ENCODE data around the gene KCNMA1.

The KCNMA1 gene

DNA sequence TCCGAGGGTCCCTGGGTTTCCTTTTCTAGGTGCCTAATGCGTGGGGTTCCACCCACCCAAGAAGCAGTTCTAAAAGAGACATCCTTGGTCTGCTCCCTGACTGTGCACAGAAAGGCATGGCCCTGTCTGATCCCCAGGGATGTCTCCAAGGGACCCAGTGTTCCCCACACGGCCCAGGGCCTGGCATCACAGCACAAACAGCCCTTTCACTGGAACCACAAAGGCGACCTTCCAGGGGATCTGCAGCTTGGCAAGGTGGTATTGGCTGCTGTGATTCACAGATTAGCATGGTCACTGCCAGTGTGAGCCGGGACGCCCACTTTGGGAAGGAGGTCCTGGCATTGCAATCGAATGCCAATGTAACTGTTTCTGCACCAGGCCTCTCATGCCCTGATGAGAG is 6.4 kb downstream of the KCNMA1 start:
- no peak for ATAC-seq

DNA sequence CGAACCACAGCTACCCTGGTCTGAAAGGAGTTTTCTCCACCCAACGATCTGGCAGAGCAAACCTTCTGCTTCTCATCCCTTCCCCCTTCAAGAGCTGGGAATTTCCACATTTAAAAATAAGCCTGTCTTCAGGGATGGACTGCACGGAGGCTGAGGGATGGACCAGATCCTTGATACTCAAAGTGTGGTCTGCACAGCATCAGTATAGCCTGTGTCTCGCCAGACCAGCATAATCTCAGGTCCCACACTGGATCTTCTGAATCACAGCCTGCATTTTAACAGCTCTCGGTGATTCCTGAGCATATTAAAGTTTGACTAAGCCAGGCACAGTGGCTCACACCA is 7.1 kb downstream of the KCNMA1 start:
- ATAC-seq = no peak

DNA sequence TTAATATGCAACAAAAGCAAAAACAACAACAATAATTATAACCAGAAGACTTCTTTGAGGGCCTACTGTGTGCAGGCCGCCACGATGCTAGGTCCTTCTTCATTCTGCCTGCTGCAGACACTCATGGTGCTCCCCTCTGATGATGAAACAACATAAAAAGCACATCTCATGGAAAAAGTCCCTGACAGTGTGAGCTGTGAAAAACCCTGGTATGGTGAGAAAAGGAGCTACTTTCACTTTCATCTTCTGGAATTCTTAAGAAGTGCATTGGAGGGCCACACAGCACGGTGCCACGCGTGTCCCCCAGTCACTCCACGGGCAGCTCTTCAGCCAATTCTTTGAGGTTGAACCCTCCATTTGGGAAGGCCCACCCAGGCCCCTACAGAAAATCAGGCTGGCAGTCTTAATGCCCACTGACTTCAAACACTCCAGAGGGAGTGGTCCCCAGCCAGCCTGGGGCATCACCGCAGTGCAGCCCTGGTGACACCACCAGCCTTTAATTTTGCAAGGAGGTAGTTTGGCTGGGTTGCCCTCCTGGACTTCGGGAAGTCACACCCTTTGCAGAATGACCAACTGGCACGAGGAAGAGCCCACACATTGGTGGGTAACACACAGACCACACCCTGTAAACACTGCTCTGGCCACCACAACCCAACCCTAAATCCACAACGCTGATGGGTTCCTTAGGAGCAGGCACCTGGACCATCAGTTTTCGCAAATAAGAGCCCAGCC is 7.7 kb downstream of the KCNMA1 start:
- no peak for ATAC-seq

GRCh38 chr10:77628906-77629730 is 8.5 kb downstream of the KCNMA1 start:
- ATAC-seq = no peak

DNA sequence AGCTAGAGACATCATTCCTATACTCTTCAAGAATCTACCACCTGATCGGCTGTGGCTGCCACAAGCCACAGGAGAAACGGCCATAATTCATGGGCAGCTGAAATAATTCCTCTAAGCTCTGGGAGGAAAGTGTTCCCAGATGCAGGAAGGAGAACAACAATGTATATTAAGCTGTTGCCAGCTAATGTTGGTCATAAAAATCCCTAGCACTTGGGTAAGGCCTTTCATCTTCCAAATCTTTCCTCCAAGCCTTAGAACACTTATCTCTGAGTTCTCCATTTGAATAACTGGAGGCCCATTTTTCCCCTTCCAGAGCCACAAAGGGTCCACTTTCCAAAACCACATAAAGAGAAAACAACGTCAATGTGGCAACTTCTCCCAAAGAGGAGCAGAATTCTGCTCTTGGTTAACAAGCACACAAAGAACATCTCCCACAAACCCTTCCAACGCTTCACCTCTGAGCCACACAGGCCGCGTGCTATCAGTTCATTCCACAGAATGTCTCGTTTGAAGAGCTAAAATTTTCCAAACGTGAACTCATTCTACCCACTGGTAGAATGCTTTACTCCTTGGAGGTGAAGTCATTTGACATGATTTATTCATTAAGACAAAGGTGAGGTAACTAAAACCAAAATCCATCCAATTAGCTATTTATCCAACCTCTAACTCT is 11.2 kb downstream of the KCNMA1 start:
- ATAC-seq = no peak

GRCh38 chr10:77625379-77625778 is 12.2 kb downstream of the KCNMA1 start:
- ATAC-seq = no peak

GRCh38 chr10:77622889-77623291 is 14.7 kb downstream of the KCNMA1 start:
- ATAC-seq = peak in 1 of 2 donors; percentile 24

DNA sequence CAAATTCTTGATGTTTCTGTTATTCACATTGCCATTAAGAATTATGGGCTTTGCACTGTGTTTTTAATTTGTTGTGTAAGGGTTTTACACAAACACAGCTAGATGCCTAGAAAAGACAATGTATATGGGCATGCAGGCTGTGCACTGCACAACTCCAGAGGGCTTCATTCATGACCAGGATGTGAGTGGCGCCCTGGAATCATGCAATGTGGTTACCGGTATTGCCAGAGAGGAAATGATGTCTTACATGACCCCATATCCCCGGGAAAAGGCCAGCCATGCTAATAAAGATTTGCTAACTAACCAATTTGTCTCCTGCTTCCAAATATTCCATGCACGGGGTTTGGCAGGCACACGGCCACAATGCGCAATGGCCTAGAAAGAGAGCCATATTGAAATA is 16.9 kb downstream of the KCNMA1 start:
- ATAC-seq = no peak

DNA sequence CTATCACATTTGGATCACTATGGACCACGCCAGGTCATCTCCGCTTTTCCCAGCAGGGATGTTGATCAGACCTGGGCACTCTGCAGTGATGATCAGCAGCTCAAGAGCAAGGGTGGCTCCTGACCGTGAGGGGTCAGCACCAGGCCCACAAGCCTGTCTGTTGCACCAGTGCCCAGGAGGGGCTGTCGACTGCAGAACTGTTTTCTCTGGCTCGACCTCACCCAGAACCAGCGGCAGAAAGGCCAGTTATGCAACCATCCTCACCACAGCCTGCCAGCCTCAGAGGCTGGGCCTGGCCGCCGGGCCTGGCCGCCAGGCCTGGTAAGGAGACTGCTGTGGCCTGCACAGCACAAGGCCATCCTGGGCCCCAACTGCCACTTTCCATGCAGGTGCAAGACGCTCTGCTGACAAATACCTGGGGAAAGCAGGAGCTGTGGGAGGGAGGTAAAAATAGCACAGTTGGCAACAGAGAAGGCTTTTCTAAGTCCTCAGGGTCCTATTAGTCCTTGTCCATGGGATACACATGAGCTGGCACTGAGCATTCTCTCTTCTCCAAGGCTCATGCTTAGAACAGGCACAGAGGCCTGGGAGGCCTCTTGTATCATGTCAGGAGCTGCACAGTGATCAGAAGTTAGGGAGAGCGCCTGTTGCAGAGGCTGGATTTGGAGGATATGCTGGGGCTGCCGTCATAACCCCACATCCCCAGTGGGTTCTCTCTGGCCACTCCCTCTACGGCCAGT is 17.5 kb downstream of the KCNMA1 start:
- ATAC-seq = no peak

DNA sequence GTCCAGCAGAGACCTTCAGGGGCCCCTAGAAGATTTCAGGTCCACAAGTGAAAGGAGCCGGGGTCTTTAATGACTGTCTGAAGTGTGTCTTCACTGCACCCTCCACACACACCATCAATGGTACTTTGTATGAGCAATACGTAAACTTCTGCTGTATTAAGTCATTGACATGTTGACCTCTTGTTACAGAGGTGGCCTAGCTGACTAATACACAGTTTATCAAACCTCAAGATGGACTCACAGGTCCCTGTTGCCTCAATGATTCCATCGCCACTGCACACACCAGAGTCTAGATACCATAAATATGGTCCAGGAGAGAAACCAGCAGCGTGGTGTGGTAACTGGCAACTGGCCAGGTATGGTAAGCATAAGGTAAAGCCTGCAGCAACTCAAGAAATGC is 19.5 kb downstream of the KCNMA1 start:
- no peak for ATAC-seq

DNA sequence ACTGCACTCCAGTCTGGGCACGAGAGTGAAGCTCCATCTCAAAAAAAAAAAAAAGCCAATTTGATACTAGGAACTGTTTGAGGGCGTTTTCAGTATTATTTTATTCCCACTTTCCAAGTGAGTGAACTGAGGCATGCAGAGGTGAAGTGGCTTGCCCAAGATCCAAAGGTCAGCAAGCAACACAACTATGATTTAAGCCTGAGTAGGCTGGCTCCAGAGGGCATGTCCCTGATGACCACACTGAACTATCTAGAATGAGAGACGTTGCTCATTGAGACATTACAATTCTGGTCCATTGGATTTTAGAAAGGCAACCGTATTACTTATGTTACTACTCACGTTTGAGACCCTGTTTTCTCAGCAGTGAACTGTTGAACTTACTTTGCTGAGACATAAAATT is 20.8 kb downstream of the KCNMA1 start:
- no peak for ATAC-seq

DNA sequence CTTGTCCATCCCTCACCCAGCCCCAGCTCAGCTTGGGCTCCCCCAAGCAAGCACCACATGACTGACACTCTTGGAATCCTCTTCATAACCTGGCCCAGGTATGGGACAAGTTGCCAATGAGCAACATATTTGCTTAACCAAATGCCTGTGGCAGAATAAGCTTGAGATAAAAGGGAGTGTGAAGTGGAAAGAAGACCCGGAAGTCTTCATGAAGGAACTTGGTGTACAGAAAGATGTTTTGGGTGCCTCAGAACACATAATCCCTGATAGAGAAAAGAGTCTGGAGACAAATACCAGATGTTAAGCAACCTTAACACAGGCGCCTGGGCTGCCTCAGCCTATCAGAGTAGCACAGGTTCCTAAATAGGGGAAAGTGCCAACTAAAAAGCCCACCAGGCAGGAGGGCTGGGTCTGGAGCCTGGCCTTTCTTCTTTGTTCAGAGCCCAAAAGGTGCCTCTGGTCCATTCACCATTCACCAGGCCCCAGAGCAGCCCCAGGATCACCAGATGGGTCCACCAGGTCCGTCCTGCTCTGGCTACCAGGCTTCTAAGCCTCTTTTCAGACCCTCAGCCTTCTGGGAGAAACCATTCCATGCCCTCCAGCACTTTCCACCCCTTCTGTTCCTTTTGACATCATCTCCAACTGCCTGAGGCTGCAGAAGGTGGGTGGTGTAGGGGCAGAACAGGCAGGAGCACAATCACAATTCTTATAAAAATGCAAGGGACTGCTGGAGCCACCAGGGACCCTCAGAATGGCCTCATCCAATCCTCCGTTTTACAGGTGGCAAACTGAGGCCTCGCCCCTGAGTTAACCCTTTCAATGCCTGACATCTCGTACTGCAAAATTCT is 22.6 kb downstream of the KCNMA1 start:
- ATAC-seq = no peak

GRCh38 chr10:77613476-77614130 is 24.0 kb downstream of the KCNMA1 start:
- no peak for ATAC-seq

DNA sequence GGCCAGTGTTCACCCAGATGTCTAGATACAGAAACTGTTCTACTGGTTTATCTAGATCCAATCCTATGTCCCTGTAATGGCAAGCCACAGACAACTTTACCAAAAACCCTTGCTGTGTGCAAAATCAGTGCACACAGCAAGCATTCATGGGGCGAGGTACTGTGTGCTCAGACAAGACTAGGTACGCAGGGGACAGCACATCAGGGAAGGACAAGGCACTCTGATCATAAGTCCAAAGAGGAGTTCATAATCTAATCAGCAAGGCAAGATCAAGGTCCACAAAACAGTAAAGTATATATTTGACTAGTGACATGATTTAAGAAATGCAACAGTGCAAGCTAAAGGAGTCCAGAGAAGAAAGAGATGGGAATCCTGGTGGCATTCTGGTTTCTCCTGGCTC is 25.9 kb downstream of the KCNMA1 start:
- ATAC-seq = no peak

DNA sequence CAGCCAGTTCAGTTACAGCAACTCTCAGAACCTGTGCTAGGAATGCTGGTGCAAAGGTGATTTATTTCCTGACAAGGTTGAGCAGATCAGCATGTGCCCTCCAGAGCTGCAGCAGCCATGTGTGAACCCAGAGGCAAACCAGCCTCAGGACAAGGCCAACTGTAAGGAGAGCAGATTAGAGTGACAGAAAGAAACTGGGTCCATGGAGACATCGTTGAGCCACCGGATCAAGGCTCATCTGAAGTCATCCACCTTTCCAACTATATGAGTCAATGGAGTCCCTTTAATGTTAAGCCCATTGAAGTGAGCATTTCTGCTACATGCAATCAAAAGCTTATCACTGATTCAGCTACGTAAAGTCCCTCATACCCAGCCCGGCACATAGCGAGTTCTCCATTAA is 26.4 kb downstream of the KCNMA1 start:
- no peak for ATAC-seq

DNA sequence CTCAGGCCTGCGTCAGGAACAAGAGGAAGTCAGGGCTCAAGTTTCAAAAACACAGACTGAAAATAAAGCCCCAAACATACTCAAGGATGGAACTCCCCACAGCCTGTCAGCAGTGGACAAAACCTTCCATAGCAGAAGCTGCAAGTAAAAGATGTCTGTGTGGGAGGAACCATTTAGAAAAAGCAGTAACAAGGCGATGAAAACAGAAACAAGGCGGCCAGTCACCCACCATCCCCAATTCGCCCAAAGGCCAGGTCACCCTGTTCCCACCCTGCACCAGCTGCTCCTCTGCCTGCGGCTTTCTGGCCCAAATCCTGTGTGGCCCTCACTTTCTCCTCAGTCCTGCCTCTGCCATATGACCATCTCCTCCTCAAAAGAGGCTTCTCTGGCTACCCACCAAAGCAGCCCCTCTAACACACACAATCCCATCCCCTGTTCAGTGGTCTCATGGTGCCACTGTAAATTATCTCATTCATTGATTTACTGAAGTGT is 27.8 kb downstream of the KCNMA1 start:
- no peak for ATAC-seq

DNA sequence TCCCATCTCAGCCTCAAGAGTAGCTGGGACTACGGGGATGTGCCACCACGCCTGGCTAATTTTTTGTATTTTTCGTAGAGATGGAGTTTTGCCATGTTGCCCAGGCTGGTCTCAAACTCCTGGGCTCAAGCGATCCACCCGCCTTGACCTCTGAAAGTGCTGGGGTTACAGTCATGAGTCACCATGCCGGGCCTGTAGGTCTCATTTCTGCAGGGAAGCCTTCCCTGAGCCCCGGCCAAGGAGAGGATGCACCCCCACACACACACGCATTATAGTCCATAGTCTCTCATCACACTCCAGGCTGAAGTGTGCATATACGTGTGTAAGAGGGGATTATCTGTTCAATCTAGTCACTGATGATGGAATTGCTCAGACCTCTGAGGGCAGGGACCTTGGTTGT is 29.3 kb downstream of the KCNMA1 start:
- no peak for ATAC-seq

DNA sequence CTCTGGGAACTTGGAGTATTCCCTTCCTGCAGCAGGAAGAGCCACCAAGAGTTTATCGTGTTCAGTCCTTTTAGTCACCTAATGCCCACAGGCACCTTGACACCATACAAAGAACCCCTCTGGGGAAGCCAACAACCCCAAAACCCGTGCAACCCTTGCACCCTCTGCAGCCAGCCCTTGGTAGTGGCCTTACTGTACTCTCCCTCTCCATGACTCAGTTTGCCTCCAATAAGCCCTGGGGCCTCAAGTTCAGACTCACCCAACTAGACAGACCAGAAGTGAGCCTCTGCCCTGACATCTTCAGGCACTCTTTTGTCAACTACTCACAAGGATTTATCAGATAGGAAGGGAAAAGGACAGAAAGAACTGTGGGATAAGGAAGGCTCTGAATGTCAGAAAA is 30.9 kb downstream of the KCNMA1 start:
- no peak for ATAC-seq

DNA sequence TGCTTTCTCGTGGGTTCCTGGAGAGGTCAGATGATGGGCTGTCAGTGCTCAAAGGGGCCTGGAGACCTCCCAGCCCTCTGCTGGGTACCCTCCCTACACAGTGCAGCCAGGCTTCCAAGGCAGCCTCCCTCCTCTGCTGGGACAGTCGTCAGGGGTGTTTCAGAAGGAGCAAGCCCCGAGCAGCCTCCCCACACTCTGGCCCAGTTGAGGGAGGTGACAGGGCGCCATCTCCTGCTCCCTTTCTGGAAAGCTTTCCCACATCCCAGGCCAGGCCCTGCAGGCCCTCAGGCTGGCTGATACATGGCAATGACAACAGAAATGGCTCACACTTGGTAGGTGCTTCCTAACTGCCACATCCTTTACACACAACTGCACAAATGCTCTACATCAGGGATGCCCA is 32.1 kb downstream of the KCNMA1 start:
- ATAC-seq = no peak

- no peak for ATAC-seq
Observed at GRCh38 chr10:77604941-77605351, 32.7 kb downstream of the KCNMA1 start.

DNA sequence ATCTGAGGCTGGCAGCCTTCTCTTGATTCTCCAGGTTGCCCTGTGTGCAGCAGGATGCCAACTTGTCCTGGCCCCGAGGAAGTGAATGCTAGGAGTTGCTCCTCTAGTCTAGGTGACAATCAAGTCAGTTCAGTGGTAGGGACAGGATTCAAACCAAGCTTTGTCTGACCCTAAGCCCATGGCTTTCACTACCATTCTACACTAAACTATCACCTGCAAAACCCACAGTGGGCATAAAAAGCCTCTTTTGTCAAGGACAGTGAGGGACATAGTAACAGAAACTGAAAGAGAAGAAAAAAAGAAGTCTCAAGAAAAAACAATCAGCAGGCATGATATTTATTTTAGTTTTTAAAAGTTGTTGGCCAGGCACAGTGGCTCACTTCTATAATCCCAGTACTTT is 33.5 kb downstream of the KCNMA1 start:
- ATAC-seq = no peak

DNA sequence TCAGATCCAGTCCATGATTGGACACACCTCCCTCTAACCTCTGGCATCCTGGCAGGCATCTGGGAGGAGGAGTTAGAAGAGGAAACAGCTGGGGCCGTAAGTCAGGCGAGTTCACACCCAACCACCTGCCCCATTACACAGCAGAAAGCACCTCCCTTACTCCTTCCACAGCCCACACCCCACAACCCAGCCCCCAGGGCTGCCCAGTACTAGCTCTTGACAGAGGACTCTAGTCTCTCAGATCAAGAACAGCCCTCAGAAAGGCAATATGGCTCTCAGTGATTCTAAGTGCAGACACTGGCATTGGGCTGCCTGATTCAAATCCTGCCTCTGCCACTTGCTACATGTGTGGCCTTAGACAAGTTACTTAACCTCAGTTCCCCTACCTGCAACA is 34.1 kb downstream of the KCNMA1 start:
- ATAC-seq = no peak

Measured in activated CD4-positive, CD25-positive, alpha-beta regulatory T cell treated with anti-CD3 and anti-CD28 coated beads, Interleukin-2, amount 50 U/mL, for 24 hours (primary cell).